ENCODE measurements around the gene TNFAIP2. TPM values are rescaled to one million over a fixed set of nuclear protein-coding genes. Genes with fewer than 3 reads are reported as not detected.
A peak's percentile ranks its signal among the peaks of the same experiment; 100 is the strongest.
"Not testable (repeated sequence)": the region's sequence is repeated elsewhere in the genome, so short reads cannot be mapped to it uniquely, and the experiment has no call there.

Gene TNFAIP2
- total and polyA plus RNA-seq, 8 donors: 30.7 to 279 (median 73.0) TPM

DNA sequence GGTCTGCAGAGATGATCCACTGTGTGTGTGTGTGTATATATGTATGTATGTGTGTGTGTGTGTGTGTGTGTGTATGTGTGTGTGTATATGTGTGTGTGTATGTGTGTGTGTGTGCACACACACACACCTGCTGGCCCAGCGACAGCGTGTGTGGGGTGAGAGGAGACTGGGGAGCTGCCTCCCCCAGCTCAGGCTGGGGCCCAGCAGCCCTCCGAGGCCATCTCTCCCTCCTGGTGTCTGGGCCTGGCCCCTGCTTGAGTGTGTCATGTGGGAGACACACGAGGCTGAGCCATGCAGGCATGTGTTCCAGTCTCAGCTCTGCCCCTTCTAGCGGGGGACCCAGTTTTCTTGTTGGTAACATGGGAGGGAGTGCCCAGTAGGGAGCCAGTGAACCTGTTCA, 10.0 kb upstream of the TNFAIP2 start:
- Histone ChIP-seq H3K27me3 (no peaks in the 10 kb centered on the region), H3K27ac (peak overlapping the region in 2 of 5 donors; percentile 80), H3K9me3 (no peaks in the 10 kb centered on the region), H3K4me1 (peaks cover 44 to 84% (median 58%) of the 10 kb centered on the region in 4 donors), H3K36me3 (no peaks in the 10 kb centered on the region), H3K4me3 (no peak overlapping the region)
- WGBS, 5 donors: 76 to 90% (median 78%) methylated on average over 2 to 5 of the region's 5 CpGs
- no peak for DNase-seq
- intact Hi-C loops (cut with DNase I; ENCODE audit: low total_unique reads): no loop called here
- TF ChIP-seq POLR2A (IDR thresholded peaks at IDR 0.05): no peak
- TF ChIP-seq EP300 (IDR thresholded peaks at IDR 0.05): no peak
- no peak for TF ChIP-seq POLR2AphosphoS5 (IDR thresholded peaks at IDR 0.05)
- TF ChIP-seq, protein P1, sequence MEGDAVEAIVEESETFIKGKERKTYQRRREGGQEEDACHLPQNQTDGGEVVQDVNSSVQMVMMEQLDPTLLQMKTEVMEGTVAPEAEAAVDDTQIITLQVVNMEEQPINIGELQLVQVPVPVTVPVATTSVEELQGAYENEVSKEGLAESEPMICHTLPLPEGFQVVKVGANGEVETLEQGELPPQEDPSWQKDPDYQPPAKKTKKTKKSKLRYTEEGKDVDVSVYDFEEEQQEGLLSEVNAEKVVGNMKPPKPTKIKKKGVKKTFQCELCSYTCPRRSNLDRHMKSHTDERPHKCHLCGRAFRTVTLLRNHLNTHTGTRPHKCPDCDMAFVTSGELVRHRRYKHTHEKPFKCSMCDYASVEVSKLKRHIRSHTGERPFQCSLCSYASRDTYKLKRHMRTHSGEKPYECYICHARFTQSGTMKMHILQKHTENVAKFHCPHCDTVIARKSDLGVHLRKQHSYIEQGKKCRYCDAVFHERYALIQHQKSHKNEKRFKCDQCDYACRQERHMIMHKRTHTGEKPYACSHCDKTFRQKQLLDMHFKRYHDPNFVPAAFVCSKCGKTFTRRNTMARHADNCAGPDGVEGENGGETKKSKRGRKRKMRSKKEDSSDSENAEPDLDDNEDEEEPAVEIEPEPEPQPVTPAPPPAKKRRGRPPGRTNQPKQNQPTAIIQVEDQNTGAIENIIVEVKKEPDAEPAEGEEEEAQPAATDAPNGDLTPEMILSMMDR (IDR thresholded peaks at IDR 0.05): no peak

DNA sequence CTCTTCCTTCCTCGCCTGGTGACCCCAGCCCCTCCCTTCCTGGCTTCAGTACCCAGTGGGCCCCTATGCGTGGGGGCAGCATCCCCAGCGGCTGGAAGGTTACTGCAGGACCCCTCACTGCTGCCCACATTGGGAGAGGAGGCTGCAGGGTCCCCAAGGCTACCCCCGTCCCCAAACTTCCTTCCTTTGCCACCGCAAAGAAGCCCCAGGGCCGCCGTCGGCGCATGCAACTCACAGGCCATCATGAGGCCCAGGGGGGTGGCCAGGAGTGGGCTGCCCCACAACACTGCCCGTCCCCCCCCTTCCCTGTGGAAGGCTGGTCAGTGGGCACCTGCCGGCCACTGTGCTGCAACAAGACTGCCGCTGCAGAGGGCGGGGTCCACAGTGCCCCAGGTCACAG, 9.5 kb upstream of the TNFAIP2 start:
- Histone ChIP-seq H3K36me3 (no peaks in the 10 kb centered on the region), H3K27me3 (no peaks in the 10 kb centered on the region), H3K9me3 (no peaks in the 10 kb centered on the region), H3K4me1 (peaks cover 46 to 85% (median 63%) of the 10 kb centered on the region in 4 donors), H3K27ac (peak overlapping the region in 1 of 5 donors; percentile 84), H3K4me3 (no peak overlapping the region)
- no peak for DNase-seq
- intact Hi-C loops (cut with DNase I; ENCODE audit: low total_unique reads): no loop called here
- TF ChIP-seq POLR2A (IDR thresholded peaks at IDR 0.05): no peak
- TF ChIP-seq, protein P1 (IDR thresholded peaks at IDR 0.05): no peak
- TF ChIP-seq POLR2AphosphoS5 (IDR thresholded peaks at IDR 0.05): no peak
- TF ChIP-seq EP300 (IDR thresholded peaks at IDR 0.05): no peak
- 83 to 87% (median 86%) methylated on average over 6 to 13 of the region's 13 CpGs for WGBS, 5 donors

DNA sequence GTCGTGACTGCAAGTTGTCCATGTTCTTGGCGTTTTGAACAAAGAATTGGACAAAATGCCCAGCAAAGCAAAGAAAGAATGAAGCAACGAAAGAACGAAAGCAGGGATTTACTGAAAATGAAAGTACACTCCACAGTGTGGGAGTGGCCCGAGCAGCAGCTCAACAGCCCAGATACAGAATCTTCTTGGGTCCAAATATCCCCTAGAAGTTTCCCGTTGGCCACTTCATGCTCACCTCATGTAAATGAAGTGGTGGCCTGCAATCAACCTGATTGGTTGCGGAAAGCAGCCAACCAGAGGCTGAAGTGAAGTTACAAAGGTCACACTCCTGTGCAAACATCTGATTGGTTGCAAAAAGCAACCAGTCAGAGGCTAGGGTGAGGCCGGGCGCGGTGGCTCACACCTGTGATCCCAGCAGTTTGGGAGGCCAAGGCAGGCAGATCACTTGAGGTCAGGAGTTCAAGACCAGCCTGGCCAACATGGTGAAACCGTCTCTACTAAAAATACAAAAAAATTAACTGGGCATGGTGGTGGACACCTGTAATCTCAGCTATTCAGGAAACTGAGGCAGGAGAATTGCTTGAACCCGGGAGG, 8.1 kb upstream of the TNFAIP2 start:
- H3K9me3 ChIP-seq; H3K27me3 ChIP-seq; H3K36me3 ChIP-seq; intact Hi-C loops (cut with DNase I; ENCODE audit: low total_unique reads): not testable (repeated sequence)
- Histone ChIP-seq H3K4me3 (peak overlapping the region in 3 of 4 donors; percentile 5 to 26 (median 18)), H3K27ac (peak overlapping the region; percentile 10 to 84 (median 75)), H3K4me1 (peaks cover 38 to 87% (median 64%) of the 10 kb centered on the region in 4 donors)
- WGBS, 5 donors: 35 to 44% (median 40%) methylated on average over 12 of the region's 12 CpGs
- DNase-seq: peak in 1 of 2 donors; percentile 63

DNA sequence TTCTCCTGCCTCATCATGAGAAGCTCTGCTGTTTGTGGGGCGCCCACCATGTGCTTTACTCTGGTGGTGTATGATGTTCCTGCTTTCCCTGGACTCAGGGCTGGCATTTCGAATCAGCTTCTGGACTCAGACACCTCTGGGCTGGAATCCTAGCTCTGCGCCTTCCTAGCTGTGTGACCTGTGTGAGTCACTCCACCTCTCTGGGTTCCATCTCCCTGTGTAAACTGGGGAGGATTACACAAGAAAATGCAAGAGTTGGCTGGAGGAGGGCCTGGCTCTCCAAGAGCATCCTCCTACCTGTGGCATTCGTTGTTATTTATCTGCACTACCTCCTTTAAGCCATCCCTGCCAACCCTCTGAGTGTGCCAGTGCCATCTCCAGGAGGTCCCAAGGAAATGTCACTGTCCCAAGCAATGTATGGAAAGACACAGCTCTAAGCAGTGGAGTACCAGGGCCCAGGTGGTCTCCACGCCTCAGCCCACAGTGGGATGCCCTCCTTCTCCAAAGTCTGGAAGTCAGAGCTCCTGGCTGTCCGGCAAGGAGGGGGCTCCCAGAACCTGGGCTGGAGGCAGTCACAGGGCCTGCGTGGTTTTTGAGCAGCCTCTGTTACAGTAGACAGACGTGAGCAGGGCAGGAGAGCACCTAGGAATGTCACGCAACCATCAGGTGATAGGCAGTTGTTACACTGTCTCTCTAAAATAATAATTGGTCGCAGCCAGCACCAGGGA, 7.3 kb upstream of the TNFAIP2 start:
- H3K4me1 ChIP-seq: peaks cover 36 to 87% (median 63%) of the 10 kb centered on the region in 4 donors
- WGBS, 5 donors: 84 to 88% (median 87%) methylated on average over 10 of the region's 10 CpGs
- TF ChIP-seq, protein P1 (IDR thresholded peaks at IDR 0.05): no peak
- TF ChIP-seq EP300 (IDR thresholded peaks at IDR 0.05) (no peak), POLR2AphosphoS5 (IDR thresholded peaks at IDR 0.05) (no peak), POLR2A (IDR thresholded peaks at IDR 0.05) (no peak)
- no peak overlapping the region for H3K4me3 ChIP-seq
- no peaks in the 10 kb centered on the region for H3K36me3 ChIP-seq
- no peak for DNase-seq
- H3K27me3 ChIP-seq: no peaks in the 10 kb centered on the region
- H3K9me3 ChIP-seq: no peaks in the 10 kb centered on the region
- intact Hi-C loops (cut with DNase I; ENCODE audit: low total_unique reads): no loop called here
- peak overlapping the region in 4 of 5 donors; percentile 68 to 84 (median 76) for H3K27ac ChIP-seq
